ENCODE results near the gene CCDC68. TPM values are rescaled to one million over a fixed set of nuclear protein-coding genes. Genes with fewer than 3 reads are reported as not detected.

The CCDC68 gene
- total and polyA plus RNA-seq, 2 of the 13 experiments (the other 11 are each of a cell fraction or from before 2014, with no cell fraction given) = 4.6 to 13.3 TPM

GRCh38 chr18:54964741-54965140, 5.5 kb upstream of the CCDC68 start:
- Histone ChIP-seq H3K27me3 (ENCODE audit: control insufficient read depth in 1 of 2, insufficient read depth in 2 of 2, low read length in 2 of 2) (peaks cover 0 to 3% of the 10 kb centered on the region in 2 experiments; a peak in 1 of 5 replicates), H3K4me3 (replicated peaks in 1 of 3; ENCODE audit: insufficient read depth in 1 of 3, low read depth in 2 of 3, low read length in 3 of 3) (no peak overlapping the region), H3K9me3 (ENCODE audit: low read length) (no peaks in the 10 kb centered on the region; the same call in 1 of the 2 replicates), H4K20me1 (ENCODE audit: insufficient read depth, low read length) (no peaks in the 10 kb centered on the region), H3K27ac (ENCODE audit: extremely low read length, insufficient read depth, low read length) (no peak overlapping the region), H3K4me1 (ENCODE audit: insufficient read depth, low read length) (peaks cover 23% of the 10 kb centered on the region), H2AFZ (ENCODE audit: low read length) (no peak overlapping the region), H3K36me3 (replicated peaks in 1 of 2; ENCODE audit: control insufficient read depth in 1 of 2, insufficient read depth in 2 of 2, low read length in 2 of 2) (no peaks in the 10 kb centered on the region), H3K9ac (ENCODE audit: insufficient read depth, low read depth, low read length) (no peak overlapping the region), H3K79me2 (ENCODE audit: insufficient read depth, low read length) (no peaks in the 10 kb centered on the region), H3K4me2 (ENCODE audit: low read depth, low read length) (no peak overlapping the region)
- in situ Hi-C loops (cut with HindIII; ENCODE audit: extremely low pct_ligation_motif_present, low pct_unique_long_range_greater_than_20kb) (no loop called here), intact Hi-C loops (cut with micrococcal nuclease; ENCODE audit: unreplicated experiment) (no loop called here)
- CTCF ChIA-PET (ENCODE audit: low intra/inter-chr PET ratio, low total read pairs) = no interaction called here
- DNase-seq (ENCODE audit: low spot score) (no peak), FAIRE-seq (no peak), ATAC-seq (no peak)
- TF ChIP-seq ZFP41 (CRISPR knock-in tag; IDR thresholded peaks at IDR 0.05; ENCODE audit: borderline replicate concordance) = no peak
- no peak for TF ChIP-seq HNF4G (IDR thresholded peaks at IDR 0.05; ENCODE audit: borderline replicate concordance, low read depth, low read length)
- no peak for TF ChIP-seq HNF4G (CRISPR knock-in tag; IDR thresholded peaks at IDR 0.05; ENCODE audit: borderline replicate concordance, low read depth)
- no peak for TF ChIP-seq CREB3 (CRISPR knock-in tag; IDR thresholded peaks at IDR 0.05)
- no peak for TF ChIP-seq TCF12 (IDR thresholded peaks at IDR 0.05)
- no peak for TF ChIP-seq TCF12 (CRISPR knock-in tag; IDR thresholded peaks at IDR 0.05)
- no peak for TF ChIP-seq ATRX (CRISPR knock-in tag; IDR thresholded peaks at IDR 0.05; ENCODE audit: borderline replicate concordance)
- no peak for TF ChIP-seq ZBTB10 (CRISPR knock-in tag; IDR thresholded peaks at IDR 0.05; ENCODE audit: borderline replicate concordance)
- TF ChIP-seq ZNF639 (CRISPR knock-in tag; conservative IDR thresholded peaks at IDR 0.05) = no peak
- no peak for TF ChIP-seq ZSCAN22 (CRISPR knock-in tag; IDR thresholded peaks at IDR 0.05)
- no peak for TF ChIP-seq BHLHE40 (IDR thresholded peaks at IDR 0.05; ENCODE audit: low read length)
- TF ChIP-seq ZNF343 (CRISPR knock-in tag; IDR thresholded peaks at IDR 0.05) = no peak
- TF ChIP-seq ZNF574 (CRISPR knock-in tag; IDR thresholded peaks at IDR 0.05) = no peak
- no peak for TF ChIP-seq MIER3 (CRISPR knock-in tag; IDR thresholded peaks at IDR 0.05; ENCODE audit: borderline replicate concordance)
- no peak for TF ChIP-seq MED13 (CRISPR knock-in tag; IDR thresholded peaks at IDR 0.05)
- TF ChIP-seq ZNF317 (CRISPR knock-in tag; IDR thresholded peaks at IDR 0.05) = no peak
- TF ChIP-seq CAMTA2 (CRISPR knock-in tag; IDR thresholded peaks at IDR 0.05; ENCODE audit: borderline replicate concordance) = no peak
- BruUV-seq (replicated peaks) = no TSS peak
- POLR2A ChIA-PET = no interaction called here

Measured in HepG2 (cell line).